ENCODE measurements around the gene LTBP3. TPM values are rescaled to one million over a fixed set of nuclear protein-coding genes. Genes with fewer than 3 reads are reported as not detected.
A peak's percentile ranks its signal among the peaks of the same experiment; 100 is the strongest.

The LTBP3 gene
- total and polyA plus RNA-seq, 9 of the 15 experiments (the other 6 are each of a cell fraction or from before 2014, with no cell fraction given): 0.06 to 20.5 (median 4.8) TPM

GRCh38 chr11:65502555-65503367 lies 55.4 kb downstream of the LTBP3 start (continued):
- peak; percentile 89 for TF ChIP-seq POLR2B (IDR thresholded peaks at IDR 0.05; ENCODE audit: low read depth, partially characterized antibody)
- peak; percentile 72; the same call in 1 of the 2 replicates for TF ChIP-seq FOXK1 (CRISPR knock-in tag; IDR thresholded peaks at IDR 0.05; ENCODE audit: borderline replicate concordance)
- TF ChIP-seq MBD2 (IDR thresholded peaks at IDR 0.05; ENCODE audit: borderline replicate concordance, low read depth): no peak
- peak; percentile 90 for TF ChIP-seq PML (IDR thresholded peaks at IDR 0.05; ENCODE audit: low read length)
- TF ChIP-seq FOXA3 (CRISPR knock-in tag; conservative IDR thresholded peaks at IDR 0.05 in 1 of 2, IDR thresholded peaks at IDR 0.05 in 1 of 2): peak; percentile 12 to 63; a peak in 2 of 4 replicates
- TF ChIP-seq, protein P1, sequence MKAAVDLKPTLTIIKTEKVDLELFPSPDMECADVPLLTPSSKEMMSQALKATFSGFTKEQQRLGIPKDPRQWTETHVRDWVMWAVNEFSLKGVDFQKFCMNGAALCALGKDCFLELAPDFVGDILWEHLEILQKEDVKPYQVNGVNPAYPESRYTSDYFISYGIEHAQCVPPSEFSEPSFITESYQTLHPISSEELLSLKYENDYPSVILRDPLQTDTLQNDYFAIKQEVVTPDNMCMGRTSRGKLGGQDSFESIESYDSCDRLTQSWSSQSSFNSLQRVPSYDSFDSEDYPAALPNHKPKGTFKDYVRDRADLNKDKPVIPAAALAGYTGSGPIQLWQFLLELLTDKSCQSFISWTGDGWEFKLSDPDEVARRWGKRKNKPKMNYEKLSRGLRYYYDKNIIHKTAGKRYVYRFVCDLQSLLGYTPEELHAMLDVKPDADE (conservative IDR thresholded peaks at IDR 0.05; ENCODE audit: control insufficient read depth, low read depth, low read length): peak; percentile 88; the same call in 1 of the 2 replicates
- peak; percentile 98 for TF ChIP-seq ZFPM2 (CRISPR knock-in tag; IDR thresholded peaks at IDR 0.05)
- TF ChIP-seq EWSR1 (IDR thresholded peaks at IDR 0.05; ENCODE audit: borderline replicate concordance, low read depth, partially characterized antibody): peak; percentile 95
- no peak for TF ChIP-seq CBX1 (IDR thresholded peaks at IDR 0.05; ENCODE audit: low read depth)
- peak; percentile 80 to 93; a peak in 2 of 4 replicates for TF ChIP-seq SIN3A (IDR thresholded peaks at IDR 0.05; ENCODE audit: borderline replicate concordance in 2 of 2, control insufficient read depth in 1 of 2, low read depth in 2 of 2, low read length in 2 of 2)
- 0 out of 2 replicates have a peak, but pooled peaks have one; percentile 43 for TF ChIP-seq NR4A1 (CRISPR knock-in tag; IDR thresholded peaks at IDR 0.05)
- no peak for TF ChIP-seq NR4A1 (tag; IDR thresholded peaks at IDR 0.05)
- TF ChIP-seq PRDM10 (IDR thresholded peaks at IDR 0.05; ENCODE audit: partially characterized antibody): no peak
- TF ChIP-seq CGGBP1 (CRISPR knock-in tag; IDR thresholded peaks at IDR 0.05): peak; percentile 97
- TF ChIP-seq FUS (optimal IDR thresholded peaks at IDR 0.05; ENCODE audit: low read depth, low read length): peak; percentile 90
- TF ChIP-seq, protein P2, sequence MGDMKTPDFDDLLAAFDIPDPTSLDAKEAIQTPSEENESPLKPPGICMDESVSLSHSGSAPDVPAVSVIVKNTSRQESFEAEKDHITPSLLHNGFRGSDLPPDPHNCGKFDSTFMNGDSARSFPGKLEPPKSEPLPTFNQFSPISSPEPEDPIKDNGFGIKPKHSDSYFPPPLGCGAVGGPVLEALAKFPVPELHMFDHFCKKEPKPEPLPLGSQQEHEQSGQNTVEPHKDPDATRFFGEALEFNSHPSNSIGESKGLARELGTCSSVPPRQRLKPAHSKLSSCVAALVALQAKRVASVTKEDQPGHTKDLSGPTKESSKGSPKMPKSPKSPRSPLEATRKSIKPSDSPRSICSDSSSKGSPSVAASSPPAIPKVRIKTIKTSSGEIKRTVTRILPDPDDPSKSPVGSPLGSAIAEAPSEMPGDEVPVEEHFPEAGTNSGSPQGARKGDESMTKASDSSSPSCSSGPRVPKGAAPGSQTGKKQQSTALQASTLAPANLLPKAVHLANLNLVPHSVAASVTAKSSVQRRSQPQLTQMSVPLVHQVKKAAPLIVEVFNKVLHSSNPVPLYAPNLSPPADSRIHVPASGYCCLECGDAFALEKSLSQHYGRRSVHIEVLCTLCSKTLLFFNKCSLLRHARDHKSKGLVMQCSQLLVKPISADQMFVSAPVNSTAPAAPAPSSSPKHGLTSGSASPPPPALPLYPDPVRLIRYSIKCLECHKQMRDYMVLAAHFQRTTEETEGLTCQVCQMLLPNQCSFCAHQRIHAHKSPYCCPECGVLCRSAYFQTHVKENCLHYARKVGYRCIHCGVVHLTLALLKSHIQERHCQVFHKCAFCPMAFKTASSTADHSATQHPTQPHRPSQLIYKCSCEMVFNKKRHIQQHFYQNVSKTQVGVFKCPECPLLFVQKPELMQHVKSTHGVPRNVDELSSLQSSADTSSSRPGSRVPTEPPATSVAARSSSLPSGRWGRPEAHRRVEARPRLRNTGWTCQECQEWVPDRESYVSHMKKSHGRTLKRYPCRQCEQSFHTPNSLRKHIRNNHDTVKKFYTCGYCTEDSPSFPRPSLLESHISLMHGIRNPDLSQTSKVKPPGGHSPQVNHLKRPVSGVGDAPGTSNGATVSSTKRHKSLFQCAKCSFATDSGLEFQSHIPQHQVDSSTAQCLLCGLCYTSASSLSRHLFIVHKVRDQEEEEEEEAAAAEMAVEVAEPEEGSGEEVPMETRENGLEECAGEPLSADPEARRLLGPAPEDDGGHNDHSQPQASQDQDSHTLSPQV (IDR thresholded peaks at IDR 0.05): no peak
